T-helper 1 cell treated with Interleukin-12 subunit alpha and Interleukin-12 subunit beta and Interleukin-4 antibody, amounts not matched to agents 30 ng/mL and 1 ng/mL, for 36 hours (primary cell): ENCODE measurements around the gene ADSL. TPM values are rescaled to one million over a fixed set of nuclear protein-coding genes. Genes with fewer than 3 reads are reported as not detected.

Experiments
- intact Hi-C: fragments of 100-400 bp; cut with micrococcal nuclease; formaldehyde crosslinking; loops from one replicate; pipeline ENCODE4 v1.15.1; 2024
- total RNA-seq: library from RNA; stranded (reverse); gene quantifications from 2 replicates; pipeline ENCODE4 v1.2.3, GENCODE V29; 2022

Gene ADSL
- total RNA-seq, 1 donor from 2014 or later: 123 TPM

- intact Hi-C loops: no loop called here
Observed at GRCh38 chr22:40415531-40416266, 69.4 kb downstream of the ADSL start.

GRCh38 chr22:40416267-40416570, 69.9 kb downstream of the ADSL start:
- intact Hi-C loops: no loop called here

GRCh38 chr22:40416636-40417035, 70.3 kb downstream of the ADSL start:
- intact Hi-C loops: no loop called here

DNA sequence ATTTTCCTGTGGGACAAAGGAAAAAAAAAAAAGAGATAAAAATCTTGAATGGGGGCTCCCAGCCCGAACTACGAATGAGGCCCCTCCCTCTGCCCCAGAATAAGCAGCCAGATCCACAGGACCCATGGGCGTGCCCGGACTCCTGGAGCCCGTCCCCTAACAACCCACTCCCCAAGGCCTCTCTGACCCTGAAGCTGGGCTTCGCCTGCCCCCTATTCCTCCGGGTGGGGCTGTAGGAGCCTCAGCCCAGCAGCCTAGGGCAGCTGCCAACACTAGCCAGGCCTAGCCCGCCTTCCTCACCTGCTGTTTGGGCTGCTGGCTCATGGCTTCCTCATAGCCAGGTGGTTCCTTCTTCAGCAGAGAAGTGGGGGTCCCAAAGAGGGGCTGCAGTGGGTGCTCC, 70.7 kb downstream of the ADSL start:
- intact Hi-C loops: no loop called here

DNA sequence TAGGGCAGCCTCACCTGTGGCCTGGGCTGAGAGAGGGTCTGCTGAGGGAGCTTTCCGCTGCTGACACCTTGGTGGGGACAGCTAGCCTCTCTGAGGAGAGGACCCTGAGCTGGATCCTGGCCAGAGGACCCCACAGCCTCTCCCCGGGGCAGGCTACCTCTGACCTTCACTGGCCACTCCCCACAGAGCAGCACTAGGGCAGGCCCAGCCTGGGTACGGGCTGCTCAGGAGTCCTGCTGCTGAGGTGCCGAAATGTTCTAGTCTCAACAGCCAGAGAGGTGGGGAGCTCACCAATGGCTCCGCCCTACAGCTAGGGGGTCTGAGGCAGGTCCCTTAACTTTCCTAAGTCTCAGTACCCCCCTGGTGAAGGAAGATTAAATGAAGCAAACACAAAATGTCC, 71.6 kb downstream of the ADSL start:
- intact Hi-C loops: no loop called here

- intact Hi-C loops: no loop called here
Observed at GRCh38 chr22:40418366-40419201, 72.3 kb downstream of the ADSL start.

DNA sequence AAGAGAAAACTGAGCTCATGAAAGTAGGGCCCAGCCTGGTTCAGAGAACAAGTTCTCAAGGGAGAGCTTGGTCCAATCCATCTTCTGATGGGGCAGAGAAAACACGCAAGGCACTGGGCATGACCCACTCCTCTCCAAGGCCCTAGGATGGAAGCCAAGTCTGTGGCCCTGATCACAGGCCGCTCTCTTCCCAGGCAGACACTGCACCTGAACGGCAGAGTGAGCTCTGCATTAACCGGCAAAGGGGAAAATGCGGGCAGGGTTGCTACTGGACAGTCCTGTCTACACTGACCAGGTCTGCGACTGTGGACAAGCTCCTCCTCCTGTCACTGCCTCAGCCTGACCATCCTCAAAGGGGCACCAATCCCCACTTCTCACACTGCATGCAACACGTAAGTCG, 73.4 kb downstream of the ADSL start:
- intact Hi-C loops: no loop called here

DNA sequence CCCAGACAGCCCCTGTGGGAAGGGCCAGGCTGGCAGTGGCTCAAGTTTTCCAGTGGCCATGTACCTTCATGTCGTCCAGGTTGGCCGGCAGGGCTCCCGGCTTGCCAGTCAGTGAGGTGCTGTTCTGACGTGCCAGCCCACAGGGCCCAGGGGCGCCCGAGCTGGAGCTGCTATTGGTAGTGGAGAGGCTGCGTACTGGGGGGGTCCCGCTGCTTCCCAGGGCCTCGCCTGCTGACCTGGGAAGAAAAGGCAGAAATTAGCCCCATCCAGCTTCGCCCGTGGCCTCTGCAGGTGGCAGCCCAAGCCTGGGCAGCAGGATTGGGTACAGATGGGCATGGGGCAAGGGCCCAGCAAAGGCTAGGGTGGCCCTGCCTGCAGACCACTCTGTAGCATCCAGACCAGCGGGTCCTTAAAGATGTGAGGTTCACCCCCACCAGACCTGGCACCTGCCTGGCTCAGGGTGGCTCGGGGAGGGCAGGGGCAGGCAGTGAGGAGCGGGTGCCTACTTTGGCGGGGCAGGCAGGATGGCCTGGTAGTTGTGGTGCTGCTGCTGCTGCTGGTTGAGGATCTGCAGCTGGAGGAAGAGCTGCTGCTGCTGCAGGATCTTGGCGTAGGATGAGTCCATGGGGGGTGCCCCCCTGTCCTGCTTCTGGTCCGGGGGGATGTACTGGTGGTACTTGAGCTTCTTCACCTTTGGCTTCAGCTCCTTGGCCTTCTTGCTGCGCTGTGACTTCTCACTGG, 74.2 kb downstream of the ADSL start:
- intact Hi-C loops: no loop called here

DNA sequence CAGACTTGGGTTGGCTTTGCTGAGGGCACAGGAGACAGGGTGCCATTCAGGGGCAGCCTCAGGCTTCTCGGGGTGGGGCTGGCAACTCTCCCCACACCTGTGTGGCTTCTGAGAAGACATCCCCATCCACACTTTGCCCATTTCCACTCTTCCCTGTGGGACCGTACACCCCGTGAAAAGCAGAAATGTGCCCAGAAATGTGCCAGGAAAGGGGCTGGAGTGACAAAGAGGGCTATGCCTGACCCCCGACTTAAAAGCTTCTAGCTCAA, 74.7 kb downstream of the ADSL start:
- intact Hi-C loops: no loop called here

- intact Hi-C loops: no loop called here
Observed at GRCh38 chr22:40421941-40422340, 75.6 kb downstream of the ADSL start.

DNA sequence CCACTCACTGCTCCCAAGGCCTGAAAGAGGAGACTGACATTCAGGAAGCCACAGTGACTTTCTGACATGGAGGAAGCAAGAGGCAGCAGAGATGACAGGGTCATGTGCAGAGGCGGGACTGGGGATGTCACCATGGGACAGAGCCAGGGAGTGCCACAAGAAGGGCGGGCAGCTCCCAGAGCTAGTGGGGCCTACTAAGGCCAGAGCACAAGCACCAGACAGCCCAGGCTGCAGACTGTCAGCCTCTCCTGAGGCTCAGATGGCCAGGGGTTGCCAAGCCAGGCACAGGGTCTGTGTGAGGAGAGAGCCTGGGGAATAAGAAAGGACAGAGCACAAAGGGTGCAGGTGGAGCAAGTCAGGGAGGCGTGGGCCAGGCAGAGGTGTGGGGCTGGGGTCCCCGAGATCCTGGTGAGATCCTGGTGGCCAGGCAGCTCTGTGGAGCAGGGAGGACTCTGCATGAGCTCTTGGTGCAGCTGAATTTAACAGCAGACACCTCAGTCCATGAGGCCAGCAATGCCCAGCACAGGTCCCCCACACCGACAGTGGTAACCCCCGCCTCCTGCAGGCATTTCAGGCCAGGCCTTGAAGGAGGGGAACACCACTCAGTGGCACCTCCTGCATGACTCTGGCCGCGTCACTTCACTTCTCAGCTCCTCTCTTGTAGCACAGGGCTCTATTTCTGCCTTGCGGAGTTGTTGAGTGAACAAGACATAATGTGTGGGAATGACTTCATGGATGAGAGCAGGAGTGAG, 76.4 kb downstream of the ADSL start:
- intact Hi-C loops: no loop called here

GRCh38 chr22:40423310-40423688, 77.0 kb downstream of the ADSL start:
- intact Hi-C loops: no loop called here

DNA sequence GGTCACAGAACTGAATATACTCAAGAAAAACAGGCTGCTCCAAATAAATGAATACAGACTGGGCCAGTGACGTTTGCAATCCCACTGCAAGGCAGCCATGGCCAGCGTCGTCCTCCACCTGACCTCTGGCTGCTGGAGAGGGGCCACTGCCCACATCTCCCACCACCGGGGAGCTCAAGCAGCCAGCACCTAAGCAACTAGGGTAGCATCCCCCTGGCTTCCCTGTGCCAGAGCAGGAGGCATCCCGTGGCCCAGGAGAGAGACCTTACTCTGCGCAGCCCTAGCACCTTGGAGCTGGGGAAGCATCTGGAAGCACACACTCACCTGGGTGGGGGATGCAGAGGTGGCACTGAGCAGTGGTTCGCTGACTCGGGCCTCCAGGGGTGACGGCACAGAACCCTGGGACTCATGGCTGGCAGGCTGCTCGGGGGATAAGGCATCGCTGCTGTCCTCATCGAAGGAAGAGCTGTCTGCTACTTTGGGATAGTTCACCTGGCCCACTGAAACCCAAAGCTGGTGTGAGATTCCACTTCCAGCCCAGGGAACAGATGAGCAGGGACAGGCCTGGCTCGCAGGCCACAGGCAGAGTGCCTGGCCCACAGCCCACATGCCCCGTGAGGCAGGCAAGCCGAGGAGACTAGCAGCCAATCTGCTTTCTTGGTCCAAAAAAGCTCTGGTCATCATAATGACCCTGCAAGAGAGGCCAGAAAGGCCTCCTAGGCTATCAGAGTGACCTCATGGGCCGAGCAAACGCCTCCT, 77.8 kb downstream of the ADSL start:
- intact Hi-C loops: no loop called here

DNA sequence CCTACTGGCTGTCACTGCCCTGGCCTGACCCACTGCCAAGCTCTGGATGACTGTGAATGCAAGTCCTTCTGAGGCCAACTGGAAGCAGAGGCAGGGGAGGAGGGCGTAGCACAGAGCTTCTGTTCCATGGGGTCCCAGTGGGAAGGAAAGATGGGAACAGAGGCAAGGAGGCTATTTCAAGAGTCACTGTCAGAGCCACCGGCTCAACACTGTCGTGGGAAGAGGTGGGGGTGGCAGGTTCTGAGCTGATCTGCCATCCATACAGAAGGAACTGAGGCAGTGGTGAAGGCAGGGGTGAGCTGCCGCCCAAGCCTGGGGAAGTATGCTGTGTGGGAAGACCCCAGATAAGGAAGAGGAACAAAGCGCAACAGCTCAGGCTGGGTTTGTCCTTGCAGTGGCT, 78.8 kb downstream of the ADSL start:
- intact Hi-C loops: no loop called here

DNA sequence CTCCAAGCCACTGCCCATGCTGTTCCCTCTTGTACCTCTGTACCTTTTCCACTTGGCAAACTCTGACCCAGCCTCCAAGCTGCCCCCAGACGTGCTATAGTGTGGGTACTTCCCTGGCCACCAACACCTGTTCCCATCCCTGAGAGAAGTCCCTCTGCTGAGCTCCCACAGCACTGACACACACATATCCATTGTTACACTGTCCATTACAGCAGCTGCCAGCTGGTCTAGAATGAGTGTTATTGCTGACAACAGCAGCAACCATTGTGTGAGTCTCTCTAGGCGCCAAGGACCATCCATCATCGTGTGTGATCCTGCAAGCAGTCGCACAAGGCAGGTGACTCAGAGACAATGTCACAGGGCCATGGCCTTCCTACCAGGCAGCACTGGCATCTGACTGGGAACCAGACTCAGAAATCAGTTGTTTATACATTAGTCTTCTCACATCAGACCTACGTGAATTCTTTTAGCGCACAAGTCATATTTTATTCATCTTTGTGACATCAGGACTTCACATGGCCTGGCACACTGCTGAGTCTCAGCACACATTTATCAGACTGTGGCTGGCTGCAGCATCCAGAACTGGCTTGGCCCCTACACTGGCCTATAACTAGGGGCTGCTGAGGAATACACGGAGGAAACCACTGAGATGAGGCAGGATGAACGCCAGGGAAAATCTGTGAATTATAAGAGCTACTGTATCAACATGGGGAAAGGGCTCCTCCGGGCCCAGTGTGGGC, 80.5 kb downstream of the ADSL start:
- intact Hi-C loops: no loop called here

GRCh38 chr22:40428796-40429195, 82.5 kb downstream of the ADSL start:
- intact Hi-C loops: no loop called here

DNA sequence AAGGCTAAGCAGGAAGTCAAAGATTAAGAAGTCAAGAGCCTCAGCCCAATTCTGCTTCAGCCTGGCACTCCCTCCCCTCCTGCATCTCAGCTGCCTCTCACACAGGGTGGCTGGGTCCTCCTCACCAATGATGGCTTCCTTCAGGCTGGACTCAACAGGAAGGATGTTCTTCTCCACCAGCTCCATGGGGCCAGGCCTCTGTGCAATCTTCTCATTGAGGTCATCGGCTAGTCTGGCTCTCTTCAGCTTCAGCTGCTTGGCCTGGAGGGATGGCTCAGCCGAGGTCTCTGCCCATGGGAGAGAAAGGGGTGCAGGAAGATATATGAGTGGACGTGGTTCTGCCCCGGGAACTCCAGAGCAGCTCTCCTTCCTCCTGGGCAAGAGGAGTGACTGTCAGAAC, 83.2 kb downstream of the ADSL start:
- intact Hi-C loops: no loop called here

- intact Hi-C loops: no loop called here
Observed at GRCh38 chr22:40430991-40431390, 84.7 kb downstream of the ADSL start.

- intact Hi-C loops: no loop called here
Observed at GRCh38 chr22:40432157-40432556, 85.9 kb downstream of the ADSL start.

DNA sequence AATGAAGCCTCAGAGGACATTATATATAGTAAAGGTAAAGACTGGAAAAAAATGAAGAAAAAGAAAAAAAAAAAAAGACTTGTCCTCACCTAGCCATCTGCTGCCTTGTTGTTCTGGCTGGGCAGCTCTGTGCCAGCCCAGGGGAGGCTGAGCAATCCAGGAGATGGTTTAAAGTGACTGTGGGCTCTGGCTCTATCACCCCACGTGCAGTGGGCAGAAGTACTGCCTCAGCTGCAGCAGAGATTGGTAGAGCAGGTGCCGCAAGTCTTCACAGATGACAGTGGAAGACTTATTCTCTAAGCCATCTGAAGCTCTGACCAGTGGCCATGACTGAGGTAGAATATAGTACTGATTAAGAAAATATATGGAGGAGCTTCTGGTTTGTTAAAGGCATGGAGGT, 86.3 kb downstream of the ADSL start:
- intact Hi-C loops: no loop called here
